ENCODE data around the gene NT5DC4. TPM values are rescaled to one million over a fixed set of nuclear protein-coding genes. Genes with fewer than 3 reads are reported as not detected.

The NT5DC4 gene
- total RNA-seq, 1 donor from 2014 or later: not detected

- DNase-seq (ENCODE audit: low spot score): no peak
Measured at GRCh38 chr2:112723547-112723940, 2.7 kb downstream of the NT5DC4 start.

GRCh38 chr2:112723995-112724394 lies 3.2 kb downstream of the NT5DC4 start:
- DNase-seq (ENCODE audit: low spot score): no peak

GRCh38 chr2:112724591-112725525 lies 4.0 kb downstream of the NT5DC4 start:
- DNase-seq (ENCODE audit: low spot score): no peak

DNA sequence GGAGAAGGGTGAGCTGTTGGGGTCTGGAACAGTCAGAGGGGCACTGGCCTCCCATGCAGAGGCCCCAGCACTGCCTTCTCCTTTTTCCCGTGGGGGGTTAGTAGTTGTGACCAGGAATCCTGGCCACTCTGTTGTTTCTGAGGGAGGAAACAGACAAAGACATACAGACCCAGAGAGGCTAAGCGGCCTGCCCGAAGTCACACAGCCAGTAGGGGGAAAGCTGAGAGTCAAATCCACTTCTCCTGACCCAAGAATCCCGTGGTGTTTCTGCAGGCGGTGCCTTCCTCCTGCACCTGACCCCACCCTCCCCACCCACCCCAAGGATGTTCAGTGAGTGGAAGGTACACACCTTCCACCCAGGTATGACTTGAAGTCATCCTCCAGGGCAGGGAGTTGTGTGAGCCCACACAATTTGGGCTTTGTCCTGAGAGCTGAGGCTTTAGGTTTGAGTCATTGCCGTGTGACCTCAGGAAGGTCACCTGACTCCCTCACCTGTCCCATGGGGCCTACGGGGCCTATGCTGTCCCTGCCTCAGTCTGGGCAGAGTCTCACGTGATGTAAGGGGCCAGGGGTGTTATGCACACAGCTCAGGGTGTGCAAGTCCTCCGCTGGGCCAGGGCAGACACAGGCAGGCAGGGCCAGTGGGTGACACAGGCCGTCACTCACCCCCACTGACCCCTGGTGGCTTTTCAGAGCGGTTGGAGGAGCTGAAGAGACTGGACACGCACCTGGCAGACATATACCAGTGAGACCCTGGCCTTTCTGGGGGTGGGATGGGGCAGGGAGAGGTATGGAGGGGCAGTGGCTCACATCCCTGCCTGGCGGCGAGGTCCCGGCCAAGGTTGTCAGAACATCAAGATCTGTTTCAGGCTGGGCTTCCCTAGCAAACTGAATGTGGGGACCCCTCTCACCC lies 5.0 kb downstream of the NT5DC4 start:
- no peak for DNase-seq (ENCODE audit: low spot score)

DNA sequence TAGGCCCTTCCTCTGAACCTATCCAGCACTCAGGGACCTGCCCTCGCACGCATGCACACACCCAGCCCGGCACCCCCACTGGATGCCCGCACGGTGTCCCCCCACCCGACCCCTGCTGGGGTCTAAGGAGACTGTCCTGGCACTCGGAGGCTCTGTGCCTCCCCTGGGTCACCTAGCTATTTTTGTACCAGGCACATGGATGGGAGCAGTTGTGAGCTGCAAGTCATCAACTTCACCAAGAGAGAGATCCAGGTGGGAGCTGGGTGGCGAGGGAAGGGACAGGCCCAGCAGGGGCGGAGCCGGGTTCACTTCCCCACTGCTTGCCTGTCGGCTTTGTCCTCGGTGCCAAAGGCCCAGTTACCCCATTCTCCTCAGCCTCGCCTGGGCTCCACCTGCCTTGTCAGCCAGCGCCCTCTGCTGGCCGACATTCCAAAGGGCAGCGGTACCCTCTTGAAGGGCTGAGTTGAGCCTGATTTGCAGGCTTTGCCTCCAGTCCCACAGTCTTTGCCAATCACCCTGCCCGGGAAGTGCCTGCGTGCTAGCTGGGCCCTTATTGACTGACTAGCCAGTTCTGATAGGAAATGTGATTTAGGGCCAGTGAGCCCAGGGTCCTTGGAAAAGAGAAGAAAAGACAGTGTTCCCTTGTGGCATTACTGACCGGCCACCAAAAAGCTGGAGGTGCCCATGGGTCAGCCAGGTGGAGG lies 5.8 kb downstream of the NT5DC4 start:
- peak; percentile 94 for DNase-seq (ENCODE audit: low spot score)

DNA sequence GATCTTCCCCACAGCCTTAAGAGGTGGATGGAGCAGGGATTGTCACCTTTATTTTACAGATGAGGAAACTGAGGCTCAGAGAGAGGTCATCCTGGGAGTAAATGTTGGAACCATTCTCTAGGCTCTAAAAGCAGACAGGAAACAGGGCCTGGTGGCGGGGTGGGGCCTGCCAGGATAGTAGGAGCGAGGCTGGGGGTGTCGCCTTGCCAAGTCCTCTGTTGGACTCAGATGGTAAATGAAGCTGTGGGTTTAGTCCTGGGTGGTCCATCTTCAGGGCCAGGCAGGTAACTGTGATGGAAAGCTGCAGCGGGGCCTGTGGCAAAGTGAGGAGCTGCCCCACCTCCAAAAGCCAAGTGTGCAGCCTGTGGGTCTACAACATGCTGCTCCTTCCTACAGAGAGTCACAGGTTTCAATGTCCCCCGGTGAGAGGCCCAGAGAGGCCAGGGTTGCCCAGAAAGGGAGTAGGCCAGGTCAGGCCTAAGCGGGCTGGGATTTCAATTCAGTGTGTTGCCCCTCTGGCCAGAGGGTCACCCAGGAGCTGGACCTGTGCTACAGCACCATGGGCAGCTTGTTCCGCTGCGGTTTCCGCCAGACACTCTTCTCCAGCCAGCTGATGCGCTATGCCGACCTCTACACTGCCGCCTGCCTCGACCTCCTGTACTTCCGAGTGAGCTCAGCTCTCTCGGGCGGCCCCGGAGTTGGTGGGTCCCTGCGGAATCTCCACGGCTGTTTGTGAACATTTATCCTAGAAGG lies 6.6 kb downstream of the NT5DC4 start:
- DNase-seq (ENCODE audit: low spot score): no peak

DNA sequence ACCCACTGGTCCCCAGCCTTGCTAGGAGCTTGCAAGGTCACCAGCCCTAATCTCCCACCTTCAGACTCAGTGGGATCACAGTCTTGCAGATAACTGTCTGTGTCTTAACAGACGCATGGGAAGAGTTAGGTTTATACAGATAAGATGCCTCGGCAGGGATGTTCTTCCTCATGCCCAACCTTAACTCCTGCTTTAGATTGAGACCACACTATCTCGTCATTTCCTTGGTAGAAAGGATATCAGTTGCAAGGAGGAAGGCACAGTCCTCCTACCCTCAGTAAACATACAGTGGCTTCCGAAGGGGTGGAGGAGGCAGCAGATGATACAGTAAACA lies 7.2 kb downstream of the NT5DC4 start:
- DNase-seq (ENCODE audit: low spot score): no peak

GRCh38 chr2:112728378-112729175 lies 7.8 kb downstream of the NT5DC4 start:
- DNase-seq (ENCODE audit: low spot score): no peak

DNA sequence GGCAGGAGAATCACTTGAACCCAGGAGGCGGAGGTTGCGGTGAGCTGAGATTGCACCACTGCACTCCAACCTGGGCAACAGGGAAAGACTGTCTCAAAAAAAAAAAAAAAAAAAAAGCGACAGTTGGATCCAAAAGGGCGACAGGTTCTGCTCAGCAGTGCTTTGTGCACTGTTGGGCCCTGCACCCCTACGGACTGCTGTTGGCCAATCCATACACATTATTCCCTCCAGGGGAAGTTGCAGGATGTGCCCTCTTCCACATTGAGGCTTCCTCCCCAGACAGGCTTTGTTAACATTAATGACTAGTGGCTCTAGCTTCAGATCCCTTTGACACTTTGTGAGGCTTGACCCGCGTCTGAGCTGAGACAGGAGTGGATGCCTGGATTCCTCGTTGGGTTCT lies 9.4 kb downstream of the NT5DC4 start:
- no peak for DNase-seq (ENCODE audit: low spot score)

- DNase-seq (ENCODE audit: low spot score): no peak
Measured at GRCh38 chr2:112730791-112731190, 10.0 kb downstream of the NT5DC4 start.

- DNase-seq (ENCODE audit: low spot score): no peak
Measured at GRCh38 chr2:112731479-112731878, 10.7 kb downstream of the NT5DC4 start.

DNA sequence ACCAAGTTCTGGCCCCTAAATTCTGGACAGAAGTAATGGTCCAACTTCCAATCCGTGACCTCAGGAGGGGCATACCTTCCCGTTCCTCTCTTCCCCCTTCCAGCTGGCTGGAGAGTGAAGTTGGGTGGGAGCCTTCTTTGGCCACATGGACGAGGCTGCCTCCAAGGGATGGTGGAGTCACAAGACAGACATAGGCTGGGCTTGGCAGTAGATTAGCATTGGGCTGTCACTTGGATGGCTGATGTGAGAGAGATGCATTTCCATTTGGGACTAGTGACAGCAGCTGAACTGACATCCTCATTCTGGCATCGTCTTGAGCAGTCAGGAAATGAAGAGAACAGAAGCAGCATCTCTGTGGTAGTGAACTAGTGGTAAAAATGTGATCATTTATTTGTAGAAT lies 12.6 kb downstream of the NT5DC4 start:
- no peak for DNase-seq (ENCODE audit: low spot score)

- no peak for DNase-seq (ENCODE audit: low spot score)
Measured at GRCh38 chr2:112733871-112734270, 13.1 kb downstream of the NT5DC4 start.

- DNase-seq (ENCODE audit: low spot score): no peak
Measured at GRCh38 chr2:112737542-112738232, 16.9 kb downstream of the NT5DC4 start.

DNA sequence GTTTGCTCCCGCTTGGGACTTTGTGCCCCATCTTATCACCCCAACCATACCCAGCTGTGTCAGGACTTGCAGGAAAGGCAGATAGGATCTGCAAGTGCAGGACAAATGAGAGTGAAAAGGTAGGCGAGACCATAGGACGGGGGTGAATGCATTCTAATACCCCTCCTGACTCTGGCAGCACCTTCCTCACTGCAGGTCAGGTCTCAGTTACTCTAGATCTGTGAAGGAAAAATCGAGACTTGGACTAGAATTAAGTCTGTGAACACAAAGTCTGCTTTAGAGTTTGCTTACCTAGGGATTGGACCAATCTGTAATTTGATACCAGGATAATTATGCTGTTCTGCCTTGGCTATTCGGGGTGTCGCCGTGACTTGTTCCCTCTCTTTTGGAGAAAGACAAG lies 19.7 kb downstream of the NT5DC4 start:
- DNase-seq (ENCODE audit: low spot score): no peak

DNA sequence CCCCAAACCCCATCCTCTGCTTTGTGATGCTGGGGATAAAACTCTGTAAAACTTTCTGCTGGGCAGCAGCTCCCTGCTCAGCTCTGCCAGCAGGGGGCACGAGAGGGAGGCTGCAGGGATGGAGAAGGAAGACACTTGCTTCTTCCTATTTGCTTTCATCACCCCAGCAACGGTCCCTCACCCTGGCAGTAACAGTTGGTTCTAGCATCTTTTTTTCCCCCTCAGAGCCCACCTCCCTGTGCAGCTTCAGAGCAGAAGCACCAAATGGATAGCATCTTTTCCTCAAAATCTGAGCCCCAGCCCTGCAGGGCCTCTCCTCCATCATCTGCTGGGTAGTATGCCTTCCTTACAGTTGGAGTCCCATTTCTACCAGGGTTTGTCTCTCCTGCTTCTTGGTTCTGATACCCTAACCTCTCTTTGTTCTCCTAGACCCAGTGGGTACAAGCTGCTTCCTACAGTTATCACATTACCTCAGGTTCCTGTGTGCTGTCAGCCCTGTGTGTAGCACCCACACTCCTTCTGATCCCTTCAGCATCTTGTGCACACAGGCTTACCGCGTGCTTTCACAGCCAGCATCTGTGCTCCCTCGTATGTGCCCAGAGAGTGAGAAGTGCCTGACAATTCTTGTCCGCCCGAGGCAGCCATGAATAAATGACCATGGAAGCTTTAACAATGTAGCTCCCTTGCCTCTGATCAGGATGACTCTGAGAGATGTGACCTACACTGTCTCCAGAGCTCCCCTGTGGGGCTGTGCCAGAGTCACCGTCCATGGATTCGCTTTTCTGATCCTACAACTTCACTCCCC lies 29.1 kb downstream of the NT5DC4 start:
- DNase-seq (ENCODE audit: low spot score): peak; percentile 83

DNA sequence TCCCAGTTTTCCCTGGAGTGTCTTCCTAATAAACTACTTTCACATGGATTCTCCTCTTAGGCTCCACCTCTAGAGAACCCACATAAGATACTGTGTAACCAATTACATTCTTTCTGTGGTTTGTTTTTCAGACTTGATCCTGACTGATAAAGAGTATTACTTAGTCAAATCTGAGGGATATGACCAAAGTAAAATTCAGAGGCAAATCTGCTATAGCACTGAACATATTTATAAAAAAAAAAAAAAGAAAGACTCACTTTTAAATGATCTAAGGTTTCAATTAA lies 29.7 kb downstream of the NT5DC4 start:
- no peak for DNase-seq (ENCODE audit: low spot score)

GRCh38 chr2:112751451-112752197 lies 30.8 kb downstream of the NT5DC4 start:
- DNase-seq (ENCODE audit: low spot score): no peak

- no peak for DNase-seq (ENCODE audit: low spot score)
Measured at GRCh38 chr2:112752667-112753066, 31.8 kb downstream of the NT5DC4 start.
